ENCODE data around the gene SWI5.
"Not testable (repeated sequence)": the region's sequence is repeated elsewhere in the genome, so short reads cannot be mapped to it uniquely, and the experiment has no call there.

SWI5 gene

GRCh38 chr9:128279088-128280073 lies 3.3 kb downstream of the SWI5 start:
- not testable (repeated sequence) for DNase-seq

- no peak for DNase-seq
Measured at GRCh38 chr9:128280084-128280622, 4.1 kb downstream of the SWI5 start.

- DNase-seq = no peak
Measured at GRCh38 chr9:128282500-128282899, 6.4 kb downstream of the SWI5 start.

GRCh38 chr9:128285033-128285784 lies 9.1 kb downstream of the SWI5 start:
- no peak for DNase-seq

- no peak for DNase-seq
Measured at GRCh38 chr9:128286440-128286839, 10.4 kb downstream of the SWI5 start.

- no peak for DNase-seq
Measured at GRCh38 chr9:128288273-128289004, 12.4 kb downstream of the SWI5 start.

GRCh38 chr9:128292009-128292408 lies 15.9 kb downstream of the SWI5 start:
- no peak for DNase-seq

GRCh38 chr9:128293091-128293490 lies 17.0 kb downstream of the SWI5 start:
- DNase-seq = no peak

GRCh38 chr9:128294142-128294541 lies 18.1 kb downstream of the SWI5 start:
- DNase-seq = no peak

- no peak for DNase-seq
Measured at GRCh38 chr9:128296340-128297220, 20.5 kb downstream of the SWI5 start.

GRCh38 chr9:128297221-128297773 lies 21.2 kb downstream of the SWI5 start:
- no peak for DNase-seq

GRCh38 chr9:128298535-128299482 lies 22.7 kb downstream of the SWI5 start:
- DNase-seq = no peak

GRCh38 chr9:128304136-128304970 lies 28.3 kb downstream of the SWI5 start:
- no peak for DNase-seq

- no peak for DNase-seq
Measured at GRCh38 chr9:128304971-128305288, 28.9 kb downstream of the SWI5 start.

GRCh38 chr9:128309551-128309950 lies 33.5 kb downstream of the SWI5 start:
- no peak for DNase-seq

GRCh38 chr9:128310461-128310860 lies 34.4 kb downstream of the SWI5 start:
- no peak for DNase-seq

GRCh38 chr9:128314697-128315096 lies 38.6 kb downstream of the SWI5 start:
- DNase-seq = no peak

GRCh38 chr9:128316421-128316820 lies 40.3 kb downstream of the SWI5 start:
- no peak for DNase-seq

- DNase-seq = no peak
Measured at GRCh38 chr9:128317629-128318028, 41.6 kb downstream of the SWI5 start.

- DNase-seq = no peak
Measured at GRCh38 chr9:128321343-128321742, 45.3 kb downstream of the SWI5 start.

Measured in activated CD4-positive, alpha-beta T cell treated with anti-CD3 and anti-CD28 coated beads, Interleukin-2, Interleukin-6, amounts not matched to agents 100 ng/mL and 50 ng/mL, durations not matched to agents 16 hours and 8 hours (primary cell).